ENCODE measurements around the gene SEL1L. TPM values are rescaled to one million over a fixed set of nuclear protein-coding genes. Genes with fewer than 3 reads are reported as not detected.

The SEL1L gene
- total RNA-seq, 1 experiment from 2014 or later, result 41.4 TPM

- intact Hi-C loops (cut with micrococcal nuclease), result no loop called here
- no TSS peak for BruUV-seq (replicated peaks)
- H3K4me1 ChIP-seq (ENCODE audit: control insufficient read depth in 1 of 2, insufficient read depth in 2 of 2, low read length in 2 of 2), result no peaks in the 10 kb centered on the region
- H3K9me2 ChIP-seq (ENCODE audit: insufficient read depth), result no peaks in the 10 kb centered on the region
- no peaks in the 10 kb centered on the region for H3K27me3 ChIP-seq (ENCODE audit: insufficient read depth, low read length)
- no peak overlapping the region for H3K4me3 ChIP-seq (replicated peaks in 1 of 2; ENCODE audit: low read depth in 1 of 2, low read length in 2 of 2)
- peaks cover 0 to 7% of the 10 kb centered on the region in 2 experiments; a peak in 2 of 4 replicates for H3K36me3 ChIP-seq (ENCODE audit: control insufficient read depth in 1 of 2, insufficient read depth in 2 of 2, low read length in 2 of 2)
- ChIA-PET CTCF (no interaction called here), RAD21 (ENCODE audit: low non-redundant PET in 1 of 2, low total read pairs in 2 of 2, uncharacterized antibody in 2 of 2, unreplicated experiment in 2 of 2) (no interaction called here), POLR2A (interaction anchor here (1.5 kb wide), 1 partner anchor 9 kb away, joined by 5 read pairs; the partner anchor contains the start of gene SEL1L)
- ATAC-seq (no peak), DNase-seq (ENCODE audit: low read depth, low spot score) (no peak)
- H3K27ac ChIP-seq (ENCODE audit: low read depth, low read length), result no peak overlapping the region
- no peak overlapping the region for H3K4me2 ChIP-seq (ENCODE audit: low read length)
- TF ChIP-seq CBX3 (IDR thresholded peaks at IDR 0.05; ENCODE audit: low read depth), result no peak
- TF ChIP-seq ZNF274 (IDR thresholded peaks at IDR 0.05; ENCODE audit: low read depth, low read length), result no peak
- TF ChIP-seq SRF (IDR thresholded peaks at IDR 0.05; ENCODE audit: low read depth), result no peak
- no peak for TF ChIP-seq EGR1 (IDR thresholded peaks at IDR 0.05; ENCODE audit: low read depth)
- no peaks in the 10 kb centered on the region for H4K20me1 ChIP-seq (ENCODE audit: insufficient read depth)
- no peak overlapping the region for H2AFZ ChIP-seq (ENCODE audit: low read depth, low read length, poor library complexity, severe bottlenecking)
- no peaks in the 10 kb centered on the region for H3K9me3 ChIP-seq (ENCODE audit: control insufficient read depth in 1 of 2, insufficient read depth in 1 of 2, low read depth in 1 of 2, low read length in 2 of 2)
- no peaks in the 10 kb centered on the region for H3K79me2 ChIP-seq (ENCODE audit: insufficient read depth, low read length)
- no peak overlapping the region for H3K9ac ChIP-seq (ENCODE audit: low read length)
Observed at GRCh38 chr14:81525129-81525528, 8.5 kb downstream of the SEL1L start.

GRCh38 chr14:81523616-81524015 lies 10.0 kb downstream of the SEL1L start:
- Histone ChIP-seq H3K4me2 (ENCODE audit: low read length) (no peak overlapping the region), H3K9me3 (ENCODE audit: control insufficient read depth in 1 of 2, insufficient read depth in 1 of 2, low read depth in 1 of 2, low read length in 2 of 2) (no peaks in the 10 kb centered on the region), H3K4me1 (ENCODE audit: control insufficient read depth in 1 of 2, insufficient read depth in 2 of 2, low read length in 2 of 2) (no peaks in the 10 kb centered on the region), H3K9ac (ENCODE audit: low read length) (no peak overlapping the region), H3K36me3 (ENCODE audit: control insufficient read depth in 1 of 2, insufficient read depth in 2 of 2, low read length in 2 of 2) (peaks cover 0 to 7% of the 10 kb centered on the region in 2 experiments; a peak in 2 of 4 replicates), H3K79me2 (ENCODE audit: insufficient read depth, low read length) (no peaks in the 10 kb centered on the region), H3K27me3 (ENCODE audit: insufficient read depth, low read length) (no peaks in the 10 kb centered on the region), H4K20me1 (ENCODE audit: insufficient read depth) (no peaks in the 10 kb centered on the region), H3K9me2 (ENCODE audit: insufficient read depth) (no peaks in the 10 kb centered on the region), H3K27ac (ENCODE audit: low read depth, low read length) (no peak overlapping the region), H2AFZ (ENCODE audit: low read depth, low read length, poor library complexity, severe bottlenecking) (no peak overlapping the region), H3K4me3 (replicated peaks in 1 of 2; ENCODE audit: low read depth in 1 of 2, low read length in 2 of 2) (no peak overlapping the region)
- DNase-seq (ENCODE audit: low read depth, low spot score), result no peak
- intact Hi-C loops (cut with micrococcal nuclease), result no loop called here
- BruUV-seq (replicated peaks), result no TSS peak
- no peak for ATAC-seq
- ChIA-PET POLR2A (interaction anchor here (2.2 kb wide), 1 partner anchor 10 kb away, joined by 10 read pairs; the partner anchor contains the start of gene SEL1L), CTCF (no interaction called here), RAD21 (ENCODE audit: low non-redundant PET in 1 of 2, low total read pairs in 2 of 2, uncharacterized antibody in 2 of 2, unreplicated experiment in 2 of 2) (no interaction called here)
- TF ChIP-seq CBX3 (IDR thresholded peaks at IDR 0.05; ENCODE audit: low read depth) (no peak), ATF3 (IDR thresholded peaks at IDR 0.05) (no peak), CEBPB (IDR thresholded peaks at IDR 0.05; ENCODE audit: low read depth) (no peak), FOSL1 (IDR thresholded peaks at IDR 0.05; ENCODE audit: low read depth) (no peak), JUND (IDR thresholded peaks at IDR 0.05) (no peak), YY1 (IDR thresholded peaks at IDR 0.05; ENCODE audit: extremely low read depth, insufficient replicate concordance, low read depth, low read length) (no peak), ZNF274 (IDR thresholded peaks at IDR 0.05; ENCODE audit: low read depth, low read length) (no peak), EZH2phosphoT487 (IDR thresholded peaks at IDR 0.05; ENCODE audit: borderline replicate concordance) (no peak), EGR1 (IDR thresholded peaks at IDR 0.05; ENCODE audit: low read depth) (no peak), ZBTB33 (IDR thresholded peaks at IDR 0.05; ENCODE audit: extremely low read depth, insufficient replicate concordance, low read length) (no peak), REST (IDR thresholded peaks at IDR 0.05; ENCODE audit: low read depth) (no peak), SIN3A (IDR thresholded peaks at IDR 0.05; ENCODE audit: low read depth) (no peak), POLR2AphosphoS5 (IDR thresholded peaks at IDR 0.05; ENCODE audit: low read depth, low read length) (no peak), SRF (IDR thresholded peaks at IDR 0.05; ENCODE audit: low read depth) (no peak), SP1 (IDR thresholded peaks at IDR 0.05; ENCODE audit: low read depth) (no peak), ZFX (IDR thresholded peaks at IDR 0.05) (no peak), POLR2A (IDR thresholded peaks at IDR 0.05; ENCODE audit: borderline replicate concordance, extremely low read depth, insufficient read depth, insufficient read length) (no peak)
